Measurements from ENCODE around the gene CPSF4.

Gene CPSF4

DNA sequence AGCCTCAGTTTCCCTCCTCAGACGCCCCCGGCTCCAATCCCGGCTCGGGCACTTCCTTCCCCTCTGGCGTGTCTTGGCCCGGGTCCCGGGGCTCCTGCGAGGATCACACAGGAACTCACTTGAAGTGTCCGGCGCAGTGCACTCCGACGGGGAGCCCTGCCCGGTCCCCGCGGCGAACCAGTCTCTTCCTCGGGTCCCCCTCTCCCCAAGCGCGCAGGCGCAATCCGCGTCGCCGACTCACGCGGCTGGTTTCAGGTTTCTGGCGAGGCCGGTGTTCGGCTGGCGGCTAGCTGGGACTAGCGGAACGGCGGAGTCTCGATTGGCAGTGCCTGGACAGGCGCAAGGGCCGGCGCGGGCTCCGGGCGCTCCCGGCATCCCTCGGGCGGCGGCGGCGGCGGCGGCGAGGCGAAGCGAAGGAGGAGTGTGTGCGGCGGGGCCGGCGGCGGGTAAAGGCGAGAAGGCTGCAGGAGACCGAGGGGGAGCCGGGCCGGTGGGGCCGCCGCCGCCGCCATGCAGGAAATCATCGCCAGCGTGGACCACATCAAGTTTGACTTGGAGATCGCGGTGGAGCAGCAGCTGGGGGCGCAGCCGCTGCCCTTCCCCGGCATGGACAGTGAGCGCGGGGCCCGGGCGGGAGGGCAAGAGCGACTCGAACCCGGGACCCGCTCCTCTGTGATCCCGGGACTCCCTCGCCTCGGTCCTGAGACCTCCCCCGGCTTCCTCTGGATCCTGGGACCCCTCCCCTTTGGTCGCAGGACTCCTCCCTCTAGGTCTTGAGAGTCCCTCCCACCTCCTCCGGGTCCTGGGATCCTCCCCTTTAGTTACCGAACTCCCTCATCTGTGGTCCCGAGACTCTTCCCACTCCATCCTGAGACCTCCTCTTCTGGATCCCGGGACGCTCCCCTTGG is at the start of gene CPSF4, which contains the start of gene PTCD1:
Gene CPSF4 (plus strand): TSS at position 371 of the 908 bp plus-strand sequence. CDS start 140 bp downstream, at position 511.
Gene PTCD1 (minus strand): TSS at position 226 of the 908 bp plus-strand sequence. CDS start 3,556 bp downstream, outside the sequence.
- peak; percentile 88 for FAIRE-seq

DNA sequence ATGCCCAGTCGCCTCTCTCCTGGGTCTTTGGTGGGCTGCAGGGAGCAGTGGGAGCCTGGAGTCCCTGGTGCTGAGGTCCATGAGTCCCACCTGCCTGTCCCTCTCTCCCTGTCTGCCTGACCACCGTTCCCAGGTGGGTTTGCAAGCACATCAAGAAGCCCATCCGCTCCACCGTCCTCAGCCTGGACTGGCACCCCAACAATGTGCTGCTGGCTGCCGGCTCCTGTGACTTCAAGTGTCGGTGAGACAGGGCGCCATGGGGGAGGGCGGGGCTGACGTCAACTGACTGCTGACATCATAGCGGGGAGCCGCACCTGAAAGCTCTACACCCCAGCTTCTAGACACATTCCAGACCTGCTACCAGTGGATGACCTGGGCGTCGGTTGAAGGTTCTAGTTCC is 49.0 kb upstream of the CPSF4 start:
- FAIRE-seq (no peak), DNase-seq (ENCODE audit: low spot score) (no peak)

More for the DNA sequence above, at the start of gene CPSF4, which contains the start of gene PTCD1:
- peak; percentile 99 for DNase-seq (ENCODE audit: low spot score)

DNA sequence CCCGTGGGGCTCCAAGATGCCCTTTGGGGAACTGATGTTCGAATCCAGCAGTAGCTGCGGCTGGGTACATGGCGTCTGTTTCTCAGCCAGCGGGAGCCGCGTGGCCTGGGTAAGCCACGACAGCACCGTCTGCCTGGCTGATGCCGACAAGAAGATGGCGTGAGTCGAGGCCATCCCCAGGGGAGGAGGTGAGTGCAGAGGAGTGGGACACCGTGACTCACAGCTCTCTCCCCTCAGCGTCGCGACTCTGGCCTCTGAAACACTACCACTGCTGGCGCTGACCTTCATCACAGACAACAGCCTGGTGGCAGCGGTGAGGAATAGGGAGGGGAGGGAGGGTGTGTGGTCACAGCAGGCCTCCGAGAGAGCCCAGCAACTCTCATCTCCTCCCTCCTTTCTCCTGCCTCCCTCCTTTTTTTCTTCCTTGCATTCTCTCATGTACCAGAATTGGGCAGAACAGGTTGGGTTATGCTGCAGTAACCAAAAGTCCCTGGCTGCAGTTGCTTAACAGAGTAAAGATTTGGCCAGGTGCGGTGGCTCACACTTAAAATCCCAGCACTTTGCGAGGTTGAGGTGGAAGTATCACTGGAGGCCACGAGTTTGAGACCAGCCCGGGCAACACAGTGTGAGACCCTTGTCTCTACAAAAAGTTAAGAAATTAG is 47.7 kb upstream of the CPSF4 start:
- no peak for FAIRE-seq
- DNase-seq (ENCODE audit: low spot score) = no peak

DNA sequence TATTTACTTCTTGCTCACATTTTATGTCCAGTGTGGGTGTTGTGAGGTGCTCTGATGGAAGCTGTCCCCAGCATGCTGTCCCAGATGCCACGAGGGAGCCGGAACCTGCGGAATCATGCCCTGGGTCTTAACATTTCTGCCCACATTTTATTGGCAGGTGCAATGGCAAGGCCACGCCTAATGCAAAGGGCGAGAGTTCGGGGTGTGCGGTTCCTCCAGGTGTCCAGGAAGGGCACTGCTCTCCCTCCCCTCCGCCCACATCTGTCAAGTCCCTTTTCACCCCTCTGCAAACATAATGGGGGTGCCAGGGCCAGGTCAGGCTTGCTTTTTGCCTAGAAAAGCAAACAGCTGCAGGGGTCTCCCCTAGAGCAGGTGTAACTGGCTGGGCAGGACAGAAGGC is 46.7 kb upstream of the CPSF4 start:
- FAIRE-seq (no peak), DNase-seq (ENCODE audit: low spot score) (no peak)

DNA sequence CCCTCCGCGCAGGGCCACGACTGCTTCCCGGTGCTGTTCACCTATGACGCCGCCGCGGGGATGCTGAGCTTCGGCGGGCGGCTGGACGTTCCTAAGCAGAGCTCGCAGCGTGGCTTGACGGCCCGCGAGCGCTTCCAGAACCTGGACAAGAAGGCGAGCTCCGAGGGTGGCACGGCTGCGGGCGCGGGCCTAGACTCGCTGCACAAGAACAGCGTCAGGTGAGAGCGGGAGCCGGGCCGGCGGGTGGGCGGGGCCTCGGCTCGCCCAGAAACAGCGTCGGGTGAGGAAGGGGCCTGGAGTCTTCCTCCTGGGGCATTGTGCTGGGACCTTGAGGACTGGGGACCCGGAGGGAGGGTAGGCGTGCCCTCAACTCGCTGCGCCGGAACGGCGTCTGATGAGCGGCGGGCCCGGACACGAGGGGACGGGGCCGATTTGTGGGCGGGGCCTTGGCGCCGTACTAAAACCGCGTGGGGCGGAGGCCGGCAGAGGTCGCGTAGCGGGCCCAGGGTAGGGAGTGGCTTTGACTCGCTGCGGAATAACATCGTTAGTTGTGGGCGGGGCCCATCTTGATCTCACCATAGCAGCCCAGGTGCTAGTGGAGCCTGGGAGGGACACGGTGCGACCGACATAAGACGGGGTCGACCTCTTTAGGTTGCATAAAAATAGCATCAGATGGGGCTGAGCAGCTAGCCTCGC is 45.9 kb upstream of the CPSF4 start:
- no peak for FAIRE-seq
- DNase-seq (ENCODE audit: low spot score) = no peak

DNA sequence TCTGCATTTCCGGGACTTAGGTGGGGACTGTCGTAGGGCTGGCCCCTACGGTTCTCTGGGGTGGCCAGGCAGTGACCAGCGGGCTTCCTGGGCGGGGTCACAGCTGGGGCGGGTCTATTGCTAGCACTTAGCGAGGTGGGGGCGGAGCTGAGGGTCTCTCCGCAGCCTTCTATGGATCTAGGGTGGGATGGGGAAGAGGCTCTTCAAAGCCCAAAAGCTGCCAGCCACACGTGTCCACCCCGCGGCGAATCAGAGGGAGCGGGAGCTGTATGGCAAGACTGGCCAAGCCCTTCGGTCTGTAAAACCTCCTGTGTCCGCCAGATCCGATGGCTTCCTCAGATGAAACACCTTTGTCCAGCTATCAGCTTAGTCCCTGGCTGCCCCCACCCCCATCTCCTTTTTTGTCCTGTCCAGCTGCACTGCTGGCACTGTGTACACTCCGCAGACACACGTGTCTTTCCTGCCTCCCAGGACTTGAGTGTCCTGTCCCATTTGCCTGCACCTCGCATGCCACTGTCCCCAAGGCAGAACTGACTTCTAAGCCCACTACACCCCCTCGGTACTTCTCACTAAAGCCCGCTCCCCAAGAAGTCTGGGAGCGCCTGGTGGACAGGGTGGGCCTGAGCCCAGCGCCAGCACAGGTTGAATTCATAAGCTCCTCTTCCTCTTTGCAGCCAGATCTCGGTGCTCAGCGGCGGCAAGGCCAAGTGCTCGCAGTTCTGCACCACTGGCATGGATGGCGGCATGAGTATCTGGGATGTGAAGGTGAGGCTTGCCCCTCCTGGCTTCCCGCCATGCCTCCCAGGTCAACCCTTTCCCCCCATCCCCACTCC is 45.2 kb upstream of the CPSF4 start:
- FAIRE-seq (no peak), DNase-seq (ENCODE audit: low spot score) (no peak)

DNA sequence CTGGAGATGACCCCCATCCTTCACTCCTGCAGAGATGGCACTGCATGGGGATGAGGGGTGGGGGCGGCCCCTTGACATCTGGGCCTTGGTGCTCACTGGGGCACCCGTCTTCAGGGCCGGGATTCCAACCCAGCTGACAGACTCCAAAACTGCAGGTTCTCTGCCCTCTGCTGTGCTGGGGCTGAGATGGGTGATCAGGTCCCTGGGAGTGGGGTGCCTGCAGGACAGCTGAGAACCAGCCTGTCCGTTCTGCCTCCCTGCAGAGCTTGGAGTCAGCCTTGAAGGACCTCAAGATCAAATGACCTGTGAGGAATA is 44.6 kb upstream of the CPSF4 start:
- no peak for DNase-seq (ENCODE audit: low spot score)
- FAIRE-seq = peak; percentile 46

DNA sequence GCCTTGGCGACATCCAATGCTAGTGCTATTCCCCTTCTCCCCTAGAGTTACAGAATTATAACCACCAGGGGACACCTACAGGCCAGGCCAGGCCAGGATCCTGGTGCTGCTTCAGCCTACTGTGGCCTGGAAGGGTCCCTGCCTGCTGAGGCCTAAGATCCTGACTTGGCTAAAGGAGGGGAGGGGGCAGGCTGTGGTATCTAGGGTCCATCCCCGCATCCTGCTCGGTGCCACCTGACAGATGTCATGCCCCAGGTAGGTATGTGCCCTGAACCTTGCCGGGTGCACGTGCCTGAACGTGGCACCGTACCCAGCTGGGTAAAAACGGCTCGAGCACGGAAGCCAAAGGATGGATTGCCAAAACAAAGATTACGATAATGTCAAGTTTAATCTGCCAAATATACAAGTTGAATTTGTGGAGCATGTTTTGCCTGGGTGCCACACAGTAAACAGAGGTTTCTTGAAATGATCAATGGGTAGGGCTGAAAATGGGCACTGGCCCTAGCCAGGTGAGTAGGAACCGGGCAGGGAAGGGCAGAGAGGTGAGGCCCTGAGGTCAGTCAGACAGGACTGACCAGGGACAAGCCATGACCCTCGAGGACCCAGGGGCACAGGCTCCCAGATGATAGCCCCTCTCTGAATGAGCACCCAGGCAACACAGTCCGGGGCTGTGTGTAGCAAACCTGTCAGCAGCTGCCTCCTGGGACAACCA is 43.0 kb upstream of the CPSF4 start:
- FAIRE-seq (peak; percentile 35), DNase-seq (ENCODE audit: low spot score) (no peak)

DNA sequence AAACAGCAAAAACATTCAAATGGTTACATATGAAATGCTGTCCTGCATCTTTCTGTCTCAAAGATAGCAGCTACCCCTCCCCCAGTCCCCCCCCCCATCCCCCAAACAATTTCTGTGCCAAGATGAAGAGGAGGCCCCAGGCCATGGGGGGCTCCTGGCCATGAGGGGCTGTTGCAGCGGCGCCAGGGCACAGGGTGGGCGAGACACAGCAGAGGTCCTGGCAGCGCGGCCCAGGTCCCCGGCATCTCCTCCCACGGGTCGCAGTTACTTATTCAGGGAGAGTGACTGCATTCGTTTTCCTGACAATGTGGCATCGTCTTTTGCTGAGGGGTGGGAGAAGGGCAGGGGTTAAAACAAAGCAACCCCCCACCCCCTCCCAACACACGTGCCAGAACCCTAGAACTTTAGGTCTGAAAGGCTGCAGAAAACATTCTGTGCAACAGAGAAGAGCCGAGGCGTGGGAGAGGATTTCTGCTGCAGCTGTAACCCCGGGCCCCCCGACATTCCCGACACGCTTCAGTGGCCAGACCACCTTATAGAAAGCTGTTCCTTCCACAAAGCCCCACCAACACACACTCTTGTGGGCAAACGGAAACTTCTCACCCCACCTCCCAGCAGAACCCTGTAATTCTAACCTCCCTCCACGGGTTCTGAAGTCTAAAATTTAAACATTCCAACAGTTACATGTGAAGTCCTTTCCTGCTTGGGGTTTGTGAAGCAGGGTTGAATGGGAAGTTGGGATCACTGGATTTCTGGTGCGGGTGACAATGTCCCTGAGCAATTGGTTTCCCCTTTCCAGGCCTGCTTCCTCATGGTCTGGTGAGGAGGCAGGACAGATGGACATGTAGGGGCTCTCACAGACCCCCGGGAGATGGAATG is 42.1 kb upstream of the CPSF4 start:
- DNase-seq (ENCODE audit: low spot score) (no peak), FAIRE-seq (no peak)

DNA sequence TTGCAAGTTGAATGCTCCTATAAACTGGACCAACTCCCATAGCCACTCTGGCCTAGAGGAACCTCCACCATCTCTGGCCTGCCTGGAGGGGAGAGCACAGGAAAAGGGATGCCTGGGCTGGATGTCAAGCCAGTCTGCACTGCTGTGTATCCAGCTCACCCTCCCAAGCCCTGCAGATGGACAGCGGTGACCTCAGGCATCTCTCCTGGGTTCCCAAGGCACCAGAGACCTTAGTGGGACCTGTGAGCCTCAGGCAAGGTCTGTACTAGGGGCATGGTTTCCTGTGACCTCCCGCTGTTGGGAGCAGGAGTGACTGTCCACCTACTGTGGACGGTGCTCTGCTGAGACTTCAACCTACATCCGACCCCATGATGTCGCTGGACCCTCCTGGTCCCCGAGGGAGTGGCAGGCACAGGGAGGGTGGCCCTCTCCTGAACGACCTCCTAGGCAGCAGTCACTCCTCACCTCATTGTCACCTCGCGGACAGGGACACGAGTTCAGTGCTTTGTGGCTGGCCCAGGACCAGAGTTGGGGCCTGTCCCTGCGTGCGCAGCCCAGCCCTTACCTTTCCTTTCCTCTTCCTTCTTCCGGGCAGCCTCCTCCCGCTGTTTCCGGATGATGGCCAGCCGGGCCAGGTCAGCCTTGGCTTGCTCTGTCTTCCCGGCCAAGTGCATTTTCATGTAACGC is 41.3 kb upstream of the CPSF4 start:
- DNase-seq (ENCODE audit: low spot score) (no peak), FAIRE-seq (peak; percentile 27)

DNA sequence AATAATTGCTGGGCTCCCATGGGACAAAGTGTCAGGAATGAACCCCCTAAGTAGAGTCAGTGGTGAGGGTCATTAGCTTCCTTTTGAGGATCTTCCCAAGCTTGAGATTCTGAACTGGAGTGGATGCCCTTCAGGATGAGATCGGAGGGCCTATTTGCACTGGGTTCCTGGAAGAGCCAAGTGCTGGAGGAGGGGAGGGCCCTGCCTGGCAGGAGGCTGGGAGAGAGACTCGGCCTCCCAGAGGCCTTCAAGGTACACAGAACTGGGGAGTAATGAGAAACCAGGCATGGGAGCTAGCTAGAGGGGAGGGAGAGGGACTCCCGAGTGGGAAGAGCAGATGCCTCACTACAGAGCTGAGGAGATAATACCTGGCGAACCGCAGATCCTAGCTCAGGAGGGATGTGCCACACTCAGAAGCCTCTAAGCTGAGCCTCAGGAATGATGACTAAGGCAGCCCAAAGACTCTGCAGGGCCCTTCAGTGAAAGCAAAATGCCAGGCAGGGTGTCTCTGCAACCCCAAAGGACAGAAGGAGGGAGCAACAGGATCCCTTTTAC is 39.8 kb upstream of the CPSF4 start:
- DNase-seq (ENCODE audit: low spot score) (no peak), FAIRE-seq (no peak)

DNA sequence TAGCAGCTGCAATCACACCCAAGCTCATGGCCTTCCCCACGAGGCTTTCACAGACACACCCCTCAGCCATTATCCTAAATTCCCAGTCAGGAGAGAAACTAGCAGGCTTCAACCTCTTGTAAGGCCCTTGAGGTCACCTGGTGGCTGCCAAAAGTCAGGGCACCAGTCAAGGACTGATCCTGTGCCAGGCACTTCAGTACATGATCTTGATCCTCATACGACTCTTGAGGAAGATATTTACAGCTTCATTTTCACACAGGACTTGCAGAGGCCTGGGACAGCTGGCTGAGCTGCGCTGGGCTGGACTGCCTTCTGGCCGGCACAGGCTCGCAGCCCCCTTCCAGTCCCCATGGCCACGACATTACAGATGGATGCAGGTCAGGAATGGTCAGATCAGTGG is 39.1 kb upstream of the CPSF4 start:
- FAIRE-seq (no peak), DNase-seq (ENCODE audit: low spot score) (no peak)

DNA sequence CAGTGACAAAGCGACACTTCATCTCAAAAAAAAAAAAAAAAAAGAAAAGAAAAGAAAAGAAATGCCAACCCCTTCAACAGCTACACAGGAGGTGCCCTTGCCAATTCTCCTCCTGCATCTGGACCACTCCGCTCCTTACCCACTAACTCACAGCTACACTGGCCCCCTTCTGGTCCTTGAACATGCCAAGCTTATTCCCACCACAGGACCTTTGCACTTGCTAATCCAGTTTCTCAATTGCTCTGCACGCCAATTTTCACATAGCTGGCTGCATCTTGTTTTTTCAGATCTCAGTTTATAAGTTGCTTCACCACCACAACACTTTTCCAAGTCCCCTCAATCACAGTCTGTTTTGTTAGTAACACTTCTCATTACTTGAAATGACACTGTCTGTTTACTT is 35.9 kb upstream of the CPSF4 start:
- FAIRE-seq = no peak
- no peak for DNase-seq (ENCODE audit: low spot score)

DNA sequence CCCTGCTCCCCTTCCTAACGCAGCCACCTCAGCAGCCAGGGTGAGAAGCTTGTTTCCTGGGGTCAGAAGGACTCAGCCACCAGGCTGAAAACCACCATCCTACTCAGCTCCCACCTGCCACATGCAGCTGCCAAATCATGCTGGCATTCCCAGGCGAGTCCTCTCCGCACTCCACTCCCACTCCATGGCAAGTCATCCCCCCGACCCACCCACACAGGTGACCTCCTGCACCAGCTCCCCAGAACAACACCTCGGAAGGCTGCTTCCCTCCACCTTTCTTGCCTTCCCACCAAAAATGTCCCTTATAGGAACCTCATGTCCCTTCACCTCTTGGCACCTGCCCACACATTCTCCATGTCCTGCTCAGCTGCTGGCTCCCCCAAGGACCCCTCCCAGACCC is 35.0 kb upstream of the CPSF4 start:
- FAIRE-seq (no peak), DNase-seq (ENCODE audit: low spot score) (no peak)

DNA sequence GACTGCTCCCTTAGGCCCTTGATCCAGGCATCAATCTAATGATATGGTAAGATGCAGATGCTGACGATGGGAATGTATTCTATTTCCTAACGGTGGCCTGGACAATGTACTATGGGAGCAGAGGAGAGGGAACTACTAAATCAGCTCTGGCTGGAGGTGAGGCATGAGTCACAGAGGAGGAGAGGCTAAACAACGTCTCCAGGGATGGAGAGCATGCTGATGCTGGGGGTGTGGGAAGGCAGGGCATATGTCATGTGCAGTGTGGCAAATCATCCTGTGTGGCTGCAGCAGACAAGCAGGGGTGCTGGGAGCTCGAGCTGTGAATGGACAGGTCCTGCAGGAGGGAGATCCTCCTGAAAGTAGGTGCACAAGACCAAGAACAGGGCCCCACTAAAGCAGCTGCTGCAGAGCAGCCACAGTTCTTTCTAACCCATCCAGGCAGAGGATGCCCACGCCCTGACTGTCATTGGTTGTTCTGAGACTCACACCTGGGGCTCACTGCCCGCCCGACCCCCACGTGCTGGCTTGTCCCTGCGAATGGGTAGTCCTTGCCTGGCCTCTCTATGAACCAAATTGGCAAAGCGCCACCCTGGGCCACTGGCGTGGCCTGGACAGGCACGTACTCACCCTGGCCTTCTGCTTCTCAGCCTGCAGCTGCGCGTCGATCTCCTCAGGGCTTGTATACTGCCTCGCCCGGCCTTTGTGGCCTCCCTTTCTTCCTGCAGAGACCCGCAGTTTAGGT is 34.3 kb upstream of the CPSF4 start:
- no peak for FAIRE-seq
- no peak for DNase-seq (ENCODE audit: low spot score)

DNA sequence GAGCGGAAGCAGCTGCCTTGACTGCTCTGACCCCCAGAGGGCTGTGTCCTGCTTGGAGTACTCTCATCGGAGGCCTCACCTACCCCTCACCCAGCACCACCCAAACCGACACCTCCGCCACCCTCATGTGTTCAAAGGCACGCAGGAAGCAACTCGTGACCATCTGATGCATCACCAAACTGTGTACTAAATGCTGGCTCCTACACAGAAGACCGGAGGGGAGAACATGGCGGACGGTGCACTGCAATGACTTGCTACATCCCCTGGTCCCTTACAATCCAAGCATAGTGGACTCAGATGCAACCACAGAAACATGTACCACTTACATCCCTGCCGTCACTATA is 33.8 kb upstream of the CPSF4 start:
- FAIRE-seq = no peak
- DNase-seq (ENCODE audit: low spot score) = no peak

DNA sequence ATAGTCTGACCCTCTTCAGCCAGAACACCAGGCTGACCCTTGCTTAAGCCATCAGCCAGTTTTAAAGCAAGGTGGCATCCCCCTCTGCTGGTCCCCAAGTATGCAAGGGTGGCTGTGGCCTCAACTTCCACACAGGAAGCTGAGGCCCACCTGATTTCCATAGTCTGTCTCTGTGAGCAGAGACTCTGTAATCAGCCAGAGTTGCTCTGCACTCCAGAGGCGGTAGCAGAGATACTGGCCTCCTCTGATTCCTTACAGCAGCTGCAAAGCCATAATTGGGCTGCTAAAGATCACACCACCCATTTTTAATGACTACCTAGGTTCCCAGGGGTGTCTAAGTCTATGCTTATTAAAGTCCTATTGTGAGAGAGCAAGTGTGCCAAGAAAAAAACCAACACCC is 32.2 kb upstream of the CPSF4 start:
- no peak for DNase-seq (ENCODE audit: low spot score)

DNA sequence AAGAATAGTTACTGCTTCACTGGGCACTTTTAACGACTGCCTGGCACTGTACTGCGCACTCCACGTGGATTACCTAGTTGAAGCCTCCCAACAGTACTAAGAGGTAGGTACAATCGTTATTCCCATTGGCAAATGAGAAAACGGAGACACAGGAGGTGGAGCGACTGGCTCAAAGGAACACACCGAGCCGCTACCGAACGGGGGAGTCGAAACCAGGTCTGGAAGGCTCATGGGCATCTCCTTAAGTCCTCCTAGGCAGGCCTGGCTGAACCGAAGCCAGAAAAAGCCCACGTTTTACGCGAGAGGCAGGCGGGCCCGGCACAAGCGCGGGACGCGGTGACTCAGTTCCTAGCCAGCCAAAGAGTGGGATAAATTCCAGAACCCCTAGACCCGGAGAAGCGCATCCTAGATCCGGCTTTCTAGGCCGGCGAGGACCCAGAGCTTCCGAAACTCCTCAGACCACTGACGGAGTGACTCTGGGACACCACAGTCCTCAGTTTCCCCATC is 30.8 kb upstream of the CPSF4 start:
- peak; percentile 66 for DNase-seq (ENCODE audit: low spot score)
- FAIRE-seq = no peak

More for the DNA sequence above, 32.2 kb upstream of the CPSF4 start:
- FAIRE-seq = no peak

Data from urothelium cell line (cell line).